K562 (cell line): ENCODE measurements around the gene PPP2R2B. TPM values are rescaled to one million over a fixed set of nuclear protein-coding genes. Genes with fewer than 3 reads are reported as not detected.

Source experiments
- ATAC-seq: fragments of 200-7000 bp; cut with Tn5 transposase; 3 replicates; pipeline ENCODE4 v1.9.1; 2020; ENCODE audit warnings: moderate library complexity
- BruUV-seq: library from RNA; stranded (reverse); fragments of 400-500 nt; replicated peaks from 2 replicates; lab custom pipeline; 2021; lab: Mats Ljungman, UMichigan
- CTCF ChIA-PET: fragments of 300-600 bp; formaldehyde crosslinking; extraction: SDS; loops from one replicate; lab custom pipeline; 2021; ENCODE audit warnings: low intra/inter-chr PET ratio; lab: Yijun Ruan, JAX
- POLR2A ChIA-PET: fragments of 300-600, 350-650 bp; sonication (Branson Sonifier 250); formaldehyde crosslinking; extraction: SDS; loops from one replicate; lab custom pipeline; 2021; ENCODE audit warnings: antibody characterized with exemption, inconsistent platforms; lab: Yijun Ruan, JAX
- DNase-seq, 4 experiments: peaks; one replicate each; pipeline versions ENCODE4 v3.0.0 to v3.0.0-alpha.2; 2011 to 2018; ENCODE audit warnings: low spot score in 3 of 4, mixed read lengths in 3 of 4; ENCODE audit errors: extremely low read depth in 1 of 4
- FAIRE-seq: peaks from 2 replicates; lab custom pipeline; 2011; peaks lifted over from hg19 to GRCh38; lab: Jason Lieb, UNC
- H2AFZ ChIP-seq: 2 replicates; pipeline ENCODE4 v1.6.0; 2011; ENCODE audit warnings: low read depth, low read length, control low read depth, inconsistent platforms
- H3K27ac ChIP-seq: fragments of 200-600 bp; 3 replicates; pipeline ENCODE4 v1.8.0; 2011; ENCODE audit warnings: low read depth, mild to moderate bottlenecking, control low read depth, inconsistent platforms, low read length, moderate library complexity, mixed read lengths; ENCODE audit errors: extremely low read depth
- H3K27me3 ChIP-seq, 2 experiments: fragments of 300-600 bp in 1 of 2; 2 replicates in 1 of 2; 3 replicates in 1 of 2; pipeline versions ENCODE4 v1.6.0 to v1.8.0; 2011; ENCODE audit warnings: inconsistent platforms in 2 of 2, low read length in 2 of 2, mild to moderate bottlenecking in 1 of 2, mixed read lengths in 1 of 2, moderate library complexity in 1 of 2; ENCODE audit not compliant: control insufficient read depth in 2 of 2, insufficient read depth in 2 of 2
- H3K36me3 ChIP-seq: fragments of 300-600 bp; 3 replicates; pipeline ENCODE4 v1.8.0; 2011; ENCODE audit warnings: mild to moderate bottlenecking, low read length, inconsistent platforms; ENCODE audit not compliant: control insufficient read depth, insufficient read depth
- H3K4me1 ChIP-seq, 2 experiments: fragments of 200-600 bp in 1 of 2; replicated peaks in 1 of 2; 2 replicates in 1 of 2; 3 replicates in 1 of 2; pipeline versions ENCODE4 v1.5.1 to v1.8.0; 2011; ENCODE audit warnings: inconsistent platforms in 2 of 2, low read length in 2 of 2, mild to moderate bottlenecking in 1 of 2, mixed read lengths in 1 of 2, moderate library complexity in 1 of 2; ENCODE audit not compliant: control insufficient read depth in 2 of 2, insufficient read depth in 2 of 2
- H3K4me2 ChIP-seq: 2 replicates; pipeline ENCODE4 v1.6.1; 2011; ENCODE audit warnings: low read length, control low read depth, inconsistent platforms, mixed read lengths; ENCODE audit not compliant: insufficient read depth
- H3K4me3 ChIP-seq: fragments of 200-600 bp; sonication (generic), shearing (Covaris generic); 2 replicates; pipeline ENCODE4 v1.5.1; 2016; ENCODE audit warnings: control low read depth, inconsistent platforms
- H3K79me2 ChIP-seq: fragments of 200-600 bp; 3 replicates; pipeline ENCODE4 v1.8.0; 2011; ENCODE audit warnings: low read length, inconsistent platforms; ENCODE audit not compliant: control insufficient read depth, insufficient read depth
- H3K9ac ChIP-seq, 2 experiments: 2 replicates each; pipeline versions ENCODE4 v1.6.0 to v1.6.1; 2011; ENCODE audit warnings: low read depth in 2 of 2, low read length in 2 of 2, control low read depth in 1 of 2, inconsistent platforms in 1 of 2, mild to moderate bottlenecking in 1 of 2, mixed read lengths in 1 of 2; ENCODE audit not compliant: insufficient read depth in 1 of 2
- H3K9me1 ChIP-seq: one replicate; pipeline ENCODE4 v1.6.0; 2011; ENCODE audit warnings: inconsistent platforms, mild to moderate bottlenecking, low read length, moderate library complexity; ENCODE audit not compliant: control insufficient read depth, insufficient read depth
- H3K9me3 ChIP-seq: replicated peaks from 2 replicates; pipeline ENCODE4 v1.5.1; 2011; ENCODE audit warnings: low read depth, low read length, inconsistent platforms; ENCODE audit not compliant: control insufficient read depth, insufficient read depth
- H4K20me1 ChIP-seq: replicated peaks from 2 replicates; pipeline ENCODE4 v1.6.1; 2011; ENCODE audit warnings: low read length, inconsistent platforms, mixed read lengths; ENCODE audit not compliant: control insufficient read depth, insufficient read depth
- CC2D1A ChIP-seq: fragments of 450-650 bp; IDR thresholded peaks from 2 replicates; pipeline ENCODE4 v1.6.1; 2017; ENCODE audit warnings: mild to moderate bottlenecking
- ZNF407 ChIP-seq: fragments of 450-650 bp; IDR thresholded peaks from 2 replicates; pipeline ENCODE4 v1.6.1; 2016; ENCODE audit warnings: low read depth
- whole genome bisulfite sequencing: fragments of 100-300 bp; shearing (Covaris generic); methylation state at CpG from one replicate; pipeline ENCODE4 v1.1.6; 2016; ENCODE audit warnings: low coverage, mixed read lengths; ENCODE audit not compliant: insufficient coverage; ENCODE audit errors: missing lambda C conversion rate; 5-methylcytosine and 5-hydroxymethylcytosine counted together
- in situ Hi-C: fragments of 300-500 bp; cut with MboI; formaldehyde crosslinking; loops from 4 replicates; pipeline ENCODE4 v1.15.0; 2018; ENCODE audit warnings: inconsistent platforms, mixed read lengths
- intact Hi-C: fragments of 100-400 bp; cut with micrococcal nuclease; formaldehyde crosslinking; loops from 2 replicates; pipeline ENCODE4 v1.14.2; 2022
- polyA plus RNA-seq, 8 experiments: library from polyadenylated mRNA; depleted of rRNA in 4 of 8; stranded (reverse) in 5 of 8; unstranded in 3 of 8; fragments of >200 nt; fragmentation: Nextera tagmentation in 2 of 8; fragmentation: Illumina TruSeq in 1 of 8; extraction: Ambion mirVana in 2 of 8; extraction: Trizol in 1 of 8; gene quantifications; 2 replicates each; pipeline versions ENCODE4 v1.2.1 to v1.2.3, GENCODE V29; 2011 to 2014; ENCODE audit warnings: inconsistent platforms in 1 of 8, missing spikeins in 1 of 8
- total RNA-seq, 7 experiments: library from RNA; depleted of rRNA in 6 of 7; stranded (reverse); fragments of >200 nt in 6 of 7; fragmentation: Illumina TruSeq in 2 of 7; extraction: Trizol in 2 of 7; gene quantifications; 2 replicates each; pipeline versions ENCODE4 v1.2.1 to v1.2.3, GENCODE V29; 2011 to 2021; ENCODE audit warnings: low replicate concordance in 1 of 7
- TF ChIP-seq, protein P1 (sequence below): fragments of 250-450 bp; sonication (Bioruptor Pico); IDR thresholded peaks from 2 replicates; pipeline ENCODE4 v1.9.0; 2021; ENCODE audit warnings: mild to moderate bottlenecking
- TF ChIP-seq, protein P2 (sequence below): sonication (generic); formaldehyde crosslinking; IDR thresholded peaks from 2 replicates; pipeline ENCODE4 v1.4.0; 2020; ENCODE audit warnings: mild to moderate bottlenecking, missing genetic modification reagents
- TF ChIP-seq, protein P3 (sequence below), 3 experiments: fragments of 200-800 bp in 1 of 3; fragments of 250-450 bp in 1 of 3; fragments of 450-650 bp in 1 of 3; sonication (Bioruptor Pico) in 1 of 3; sonication (Bioruptor generic) in 1 of 3; formaldehyde crosslinking in 1 of 3; IDR thresholded peaks; 2 replicates each; pipeline versions ENCODE4 v1.6.1 to v1.8.0; 2016 to 2022; ENCODE audit warnings: mild to moderate bottlenecking in 2 of 3, missing genetic modification characterization in 2 of 3, missing compliant biosample characterization in 1 of 3, moderate library complexity in 1 of 3

Gene PPP2R2B
- total and polyA plus RNA-seq, 9 of the 15 experiments (the other 6 are each of a cell fraction or from before 2014, with no cell fraction given): not detected

- H3K36me3 ChIP-seq: no peaks in the 10 kb centered on the region
- 3% methylated on average over 3 of the region's 3 CpGs for WGBS
- in situ Hi-C loops: no loop called here
- TF ChIP-seq, protein P1, sequence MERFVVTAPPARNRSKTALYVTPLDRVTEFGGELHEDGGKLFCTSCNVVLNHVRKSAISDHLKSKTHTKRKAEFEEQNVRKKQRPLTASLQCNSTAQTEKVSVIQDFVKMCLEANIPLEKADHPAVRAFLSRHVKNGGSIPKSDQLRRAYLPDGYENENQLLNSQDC (CRISPR knock-in tag): no peak
- TF ChIP-seq CC2D1A: no peak
- TF ChIP-seq, protein P2, sequence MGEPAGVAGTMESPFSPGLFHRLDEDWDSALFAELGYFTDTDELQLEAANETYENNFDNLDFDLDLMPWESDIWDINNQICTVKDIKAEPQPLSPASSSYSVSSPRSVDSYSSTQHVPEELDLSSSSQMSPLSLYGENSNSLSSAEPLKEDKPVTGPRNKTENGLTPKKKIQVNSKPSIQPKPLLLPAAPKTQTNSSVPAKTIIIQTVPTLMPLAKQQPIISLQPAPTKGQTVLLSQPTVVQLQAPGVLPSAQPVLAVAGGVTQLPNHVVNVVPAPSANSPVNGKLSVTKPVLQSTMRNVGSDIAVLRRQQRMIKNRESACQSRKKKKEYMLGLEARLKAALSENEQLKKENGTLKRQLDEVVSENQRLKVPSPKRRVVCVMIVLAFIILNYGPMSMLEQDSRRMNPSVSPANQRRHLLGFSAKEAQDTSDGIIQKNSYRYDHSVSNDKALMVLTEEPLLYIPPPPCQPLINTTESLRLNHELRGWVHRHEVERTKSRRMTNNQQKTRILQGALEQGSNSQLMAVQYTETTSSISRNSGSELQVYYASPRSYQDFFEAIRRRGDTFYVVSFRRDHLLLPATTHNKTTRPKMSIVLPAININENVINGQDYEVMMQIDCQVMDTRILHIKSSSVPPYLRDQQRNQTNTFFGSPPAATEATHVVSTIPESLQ: no peak
- TF ChIP-seq, protein P3, sequence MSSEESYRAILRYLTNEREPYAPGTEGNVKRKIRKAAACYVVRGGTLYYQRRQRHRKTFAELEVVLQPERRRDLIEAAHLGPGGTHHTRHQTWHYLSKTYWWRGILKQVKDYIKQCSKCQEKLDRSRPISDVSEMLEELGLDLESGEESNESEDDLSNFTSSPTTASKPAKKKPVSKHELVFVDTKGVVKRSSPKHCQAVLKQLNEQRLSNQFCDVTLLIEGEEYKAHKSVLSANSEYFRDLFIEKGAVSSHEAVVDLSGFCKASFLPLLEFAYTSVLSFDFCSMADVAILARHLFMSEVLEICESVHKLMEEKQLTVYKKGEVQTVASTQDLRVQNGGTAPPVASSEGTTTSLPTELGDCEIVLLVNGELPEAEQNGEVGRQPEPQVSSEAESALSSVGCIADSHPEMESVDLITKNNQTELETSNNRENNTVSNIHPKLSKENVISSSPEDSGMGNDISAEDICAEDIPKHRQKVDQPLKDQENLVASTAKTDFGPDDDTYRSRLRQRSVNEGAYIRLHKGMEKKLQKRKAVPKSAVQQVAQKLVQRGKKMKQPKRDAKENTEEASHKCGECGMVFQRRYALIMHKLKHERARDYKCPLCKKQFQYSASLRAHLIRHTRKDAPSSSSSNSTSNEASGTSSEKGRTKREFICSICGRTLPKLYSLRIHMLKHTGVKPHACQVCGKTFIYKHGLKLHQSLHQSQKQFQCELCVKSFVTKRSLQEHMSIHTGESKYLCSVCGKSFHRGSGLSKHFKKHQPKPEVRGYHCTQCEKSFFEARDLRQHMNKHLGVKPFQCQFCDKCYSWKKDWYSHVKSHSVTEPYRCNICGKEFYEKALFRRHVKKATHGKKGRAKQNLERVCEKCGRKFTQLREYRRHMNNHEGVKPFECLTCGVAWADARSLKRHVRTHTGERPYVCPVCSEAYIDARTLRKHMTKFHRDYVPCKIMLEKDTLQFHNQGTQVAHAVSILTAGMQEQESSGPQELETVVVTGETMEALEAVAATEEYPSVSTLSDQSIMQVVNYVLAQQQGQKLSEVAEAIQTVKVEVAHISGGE (CRISPR knock-in tag; IDR thresholded peaks at IDR 0.05): no peak
- TF ChIP-seq ZNF407: no peak
- H3K27me3 ChIP-seq: no peaks in the 10 kb centered on the region
- H4K20me1 ChIP-seq: no peaks in the 10 kb centered on the region
- ChIA-PET POLR2A (no interaction called here), CTCF (no interaction called here)
- H3K4me2 ChIP-seq: no peak overlapping the region
- FAIRE-seq (no peak), DNase-seq (no peak), ATAC-seq (no peak)
- H2AFZ ChIP-seq: no peak overlapping the region
- no peaks in the 10 kb centered on the region for H3K9me3 ChIP-seq
- no peaks in the 10 kb centered on the region for H3K9me1 ChIP-seq
- H3K27ac ChIP-seq: no peak overlapping the region
- H3K4me3 ChIP-seq: no peak overlapping the region
- intact Hi-C loops: no loop called here
- H3K79me2 ChIP-seq: no peaks in the 10 kb centered on the region
- no peaks in the 10 kb centered on the region for H3K4me1 ChIP-seq
- no peak overlapping the region for H3K9ac ChIP-seq
- no TSS peak for BruUV-seq
Measured at GRCh38 chr5:146630472-146630871, 248.1 kb downstream of the PPP2R2B start.
